ENCODE measurements around the gene RC3H2.

Gene RC3H2

GRCh38 chr9:122808141-122808540 lies 97.0 kb downstream of the RC3H2 start:
- Histone ChIP-seq H3K27me3 (no peaks in the 10 kb centered on the region), H3K9me3 (no peaks in the 10 kb centered on the region), H3K4me3 (ENCODE audit: low read depth in 1 of 2, low read length in 1 of 2) (no peak overlapping the region), H3K4me1 (ENCODE audit: control insufficient read depth in 1 of 2, insufficient read depth in 1 of 2, low read depth in 1 of 2, low read length in 1 of 2) (no peaks in the 10 kb centered on the region), H3K36me3 (no peaks in the 10 kb centered on the region), H3K27ac (no peak overlapping the region)
- no peak for TF ChIP-seq CTCF (IDR thresholded peaks at IDR 0.05)

GRCh38 chr9:122807271-122807900 lies 97.8 kb downstream of the RC3H2 start:
- no peak for TF ChIP-seq CTCF (IDR thresholded peaks at IDR 0.05)
- H3K36me3 ChIP-seq = no peaks in the 10 kb centered on the region
- H3K27me3 ChIP-seq = no peaks in the 10 kb centered on the region
- no peak overlapping the region for H3K4me3 ChIP-seq (ENCODE audit: low read depth in 1 of 2, low read length in 1 of 2)
- no peak overlapping the region for H3K27ac ChIP-seq
- no peaks in the 10 kb centered on the region for H3K4me1 ChIP-seq (ENCODE audit: control insufficient read depth in 1 of 2, insufficient read depth in 1 of 2, low read depth in 1 of 2, low read length in 1 of 2)
- no peaks in the 10 kb centered on the region for H3K9me3 ChIP-seq

GRCh38 chr9:122806661-122807060 lies 98.5 kb downstream of the RC3H2 start:
- Histone ChIP-seq H3K36me3 (no peaks in the 10 kb centered on the region), H3K9me3 (no peaks in the 10 kb centered on the region), H3K27me3 (no peaks in the 10 kb centered on the region), H3K4me3 (ENCODE audit: low read depth in 1 of 2, low read length in 1 of 2) (no peak overlapping the region), H3K27ac (no peak overlapping the region), H3K4me1 (ENCODE audit: control insufficient read depth in 1 of 2, insufficient read depth in 1 of 2, low read depth in 1 of 2, low read length in 1 of 2) (no peaks in the 10 kb centered on the region)
- TF ChIP-seq CTCF (IDR thresholded peaks at IDR 0.05) = no peak

- H3K27ac ChIP-seq = no peak within 1 kb of the TSS
- no peaks in the 10 kb centered on the region for H3K36me3 ChIP-seq
- no peaks in the 10 kb centered on the region for H3K27me3 ChIP-seq
- TF ChIP-seq CTCF (IDR thresholded peaks at IDR 0.05) = no peak
- no peaks in the 10 kb centered on the region for H3K4me1 ChIP-seq (ENCODE audit: control insufficient read depth in 1 of 2, insufficient read depth in 1 of 2, low read depth in 1 of 2, low read length in 1 of 2)
- no peak within 1 kb of the TSS for H3K4me3 ChIP-seq (ENCODE audit: low read depth in 1 of 2, low read length in 1 of 2)
- no peaks in the 10 kb centered on the region for H3K9me3 ChIP-seq
Observed at GRCh38 chr9:122800066-122801060, 104.8 kb downstream of the RC3H2 start, which contains the start of gene OR1K1. OR1K1 (plus strand) TSS chr9:122800123; CDS start chr9:122800123, 0 bp downstream.

- Histone ChIP-seq H3K27me3 (no peaks in the 10 kb centered on the region), H3K4me3 (ENCODE audit: low read depth in 1 of 2, low read length in 1 of 2) (no peak overlapping the region), H3K4me1 (ENCODE audit: control insufficient read depth in 1 of 2, insufficient read depth in 1 of 2, low read depth in 1 of 2, low read length in 1 of 2) (no peaks in the 10 kb centered on the region), H3K27ac (no peak overlapping the region), H3K36me3 (no peaks in the 10 kb centered on the region), H3K9me3 (no peaks in the 10 kb centered on the region)
- TF ChIP-seq CTCF (IDR thresholded peaks at IDR 0.05) = no peak
Observed at GRCh38 chr9:122797316-122798063, 107.7 kb downstream of the RC3H2 start.

All from neutrophil (primary cell).